Panc1 (cell line): Measurements from ENCODE around the gene MITF. TPM values are rescaled to one million over a fixed set of nuclear protein-coding genes. Genes with fewer than 3 reads are reported as not detected.

Experiments
- ATAC-seq: fragments of 200-7000 bp; cut with Tn5 transposase; 2 replicates; pipeline ENCODE4 v1.9.1; 2020; ENCODE audit warnings: mild to moderate bottlenecking, moderate library complexity
- BruUV-seq: library from RNA; stranded (reverse); fragments of 400-500 nt; replicated peaks from 2 replicates; lab custom pipeline; 2021; lab: Mats Ljungman, UMichigan
- CTCF ChIA-PET: fragments of 300-600 bp; sonication (Branson Sonifier 250); formaldehyde crosslinking; loops from one replicate; lab custom pipeline; 2022; ENCODE audit warnings: antibody characterized with exemption; lab: Charles Lee
- POLR2A ChIA-PET: fragments of 300-600 bp; sonication (Branson Sonifier 250); formaldehyde crosslinking; loops from one replicate; lab custom pipeline; 2022; ENCODE audit warnings: antibody characterized with exemption; lab: Charles Lee
- DNase-seq: peaks from one replicate; pipeline ENCODE4 v3.0.0-alpha.2; 2010; ENCODE audit warnings: low read depth, low spot score
- H3K27ac ChIP-seq: 2 replicates; pipeline ENCODE4 v1.5.1; 2011; ENCODE audit warnings: mild to moderate bottlenecking, low read length, inconsistent platforms
- H3K27me3 ChIP-seq: fragments of 200-500 bp; sonication (Bioruptor generic); 2 replicates; pipeline ENCODE4 v1.6.0; 2014; ENCODE audit warnings: low read length, inconsistent platforms; ENCODE audit not compliant: control insufficient read depth, insufficient read depth
- H3K36me3 ChIP-seq: fragments of 200-500 bp; sonication (Bioruptor generic); 2 replicates; pipeline ENCODE4 v1.5.1; 2014; ENCODE audit warnings: inconsistent platforms, mild to moderate bottlenecking, low read length, moderate library complexity; ENCODE audit not compliant: control insufficient read depth, insufficient read depth
- H3K4me1 ChIP-seq: 2 replicates; pipeline ENCODE4 v1.5.1; 2011; ENCODE audit warnings: inconsistent platforms, mild to moderate bottlenecking, low read length, moderate library complexity; ENCODE audit not compliant: control insufficient read depth, insufficient read depth
- H3K4me3 ChIP-seq, 2 experiments: 2 replicates each; pipeline ENCODE4 v1.5.1; 2011 to 2012; ENCODE audit warnings: low read depth in 2 of 2, low read length in 2 of 2, mild to moderate bottlenecking in 2 of 2, inconsistent platforms in 1 of 2, moderate library complexity in 1 of 2
- H3K9me3 ChIP-seq: fragments of 200-500 bp; sonication (Bioruptor generic); 2 replicates; pipeline ENCODE4 v1.5.1; 2014; ENCODE audit warnings: low read depth, mild to moderate bottlenecking, inconsistent platforms, low read length, moderate library complexity; ENCODE audit not compliant: control insufficient read depth, insufficient read depth
- CTCF ChIP-seq: fragments of 450-650 bp; IDR thresholded peaks from 2 replicates; pipeline ENCODE4 v1.5.1; 2017; ENCODE audit warnings: mild to moderate bottlenecking
- POLR2AphosphoS5 ChIP-seq: IDR thresholded peaks from 2 replicates; pipeline ENCODE4 v1.6.1; 2012; ENCODE audit warnings: mild to moderate bottlenecking, low read depth, low read length, moderate library complexity
- REST ChIP-seq, 2 experiments: IDR thresholded peaks; 2 replicates each; pipeline ENCODE4 v1.6.1; 2011 to 2012; ENCODE audit warnings: low read depth in 2 of 2, control low read depth in 1 of 2, low read length in 1 of 2, mild to moderate bottlenecking in 1 of 2, moderate library complexity in 1 of 2; ENCODE audit not compliant: insufficient read depth in 1 of 2
- SIN3A ChIP-seq: IDR thresholded peaks from 2 replicates; pipeline ENCODE4 v1.6.1; 2012; ENCODE audit warnings: low read depth, mild to moderate bottlenecking, low read length, moderate library complexity, borderline replicate concordance; ENCODE audit not compliant: insufficient read depth
- TCF7L2 ChIP-seq: IDR thresholded peaks from 2 replicates; pipeline ENCODE4 v1.6.1; 2011; ENCODE audit warnings: mild to moderate bottlenecking, low read depth, low read length, inconsistent platforms
- in situ Hi-C: cut with HindIII; loops from 2 replicates; pipeline ENCODE4 v1.10.0; 2016; ENCODE audit warnings: low sequenced_read_pairs, low pct_unique_long_range_greater_than_20kb
- intact Hi-C: fragments of 100-400 bp; cut with micrococcal nuclease; formaldehyde crosslinking; loops from one replicate; pipeline ENCODE4 v1.10.0; 2022; ENCODE audit not compliant: unreplicated experiment
- total RNA-seq: library from RNA; stranded (reverse); gene quantifications from one replicate; pipeline ENCODE4 v1.2.1, GENCODE V29; 2021; ENCODE audit not compliant: unreplicated experiment

The MITF gene
- total RNA-seq, 1 experiment from 2014 or later, result 10.8 TPM

- BruUV-seq, result no TSS peak
- intact Hi-C loops, result no loop called here
- Histone ChIP-seq H3K27ac (no peak overlapping the region), H3K9me3 (no peaks in the 10 kb centered on the region), H3K4me1 (no peaks in the 10 kb centered on the region; the same call in 1 of the 2 replicates), H3K4me3 (no peak overlapping the region), H3K36me3 (no peaks in the 10 kb centered on the region), H3K27me3 (no peaks in the 10 kb centered on the region)
- ATAC-seq (no peak), DNase-seq (no peak)
- POLR2A ChIA-PET, result no interaction called here
- TF ChIP-seq REST (IDR thresholded peaks at IDR 0.05; ENCODE audit: insufficient read depth in 1 of 2, low read depth in 2 of 2, low read length in 1 of 2) (no peak), CTCF (no peak), TCF7L2 (no peak), SIN3A (no peak), POLR2AphosphoS5 (no peak)
- CTCF ChIA-PET, result no interaction called here
- in situ Hi-C loops, result no loop called here
These were observed 113.8 kb downstream of the MITF start for GRCh38 chr3:69853027-69853426.

GRCh38 chr3:69855436-69856162 lies 116.3 kb downstream of the MITF start:
- peak; percentile 40; the same call in 1 of the 2 replicates for TF ChIP-seq CTCF
- TF ChIP-seq POLR2AphosphoS5, result no peak
- intact Hi-C loops, result loop anchor here (5.0 kb wide), 1 partner anchor 163 kb away; no protein-coding TSS in a partner anchor
- Histone ChIP-seq H3K9me3 (no peaks in the 10 kb centered on the region), H3K27me3 (no peaks in the 10 kb centered on the region), H3K4me3 (no peak overlapping the region), H3K27ac (no peak overlapping the region), H3K4me1 (no peaks in the 10 kb centered on the region; the same call in 1 of the 2 replicates), H3K36me3 (no peaks in the 10 kb centered on the region)
- POLR2A ChIA-PET, result no interaction called here
- no TSS peak for BruUV-seq
- ATAC-seq (no peak), DNase-seq (no peak)
- CTCF ChIA-PET, result interaction anchor here (0.6 kb wide), 1 partner anchor 63 kb away, joined by 5 read pairs; no protein-coding TSS in a partner anchor
- in situ Hi-C loops, result no loop called here
